Measurements from ENCODE around the gene SIT1.
"Not testable (repeated sequence)": the region's sequence is repeated elsewhere in the genome, so short reads cannot be mapped to it uniquely, and the experiment has no call there.

The SIT1 gene

GRCh38 chr9:35618854-35619799 lies 31.6 kb downstream of the SIT1 start:
- H3K27me3 ChIP-seq (replicated peaks; ENCODE audit: control insufficient read depth, insufficient read depth, low read length, poor library complexity, severe bottlenecking), result no peaks in the 10 kb centered on the region
- H3K4me1 ChIP-seq (ENCODE audit: control insufficient read depth, insufficient read depth, low read length, poor library complexity, severe bottlenecking), result peaks cover 26% of the 10 kb centered on the region
- H3K27ac ChIP-seq (ENCODE audit: insufficient read depth, low read length, poor library complexity, severe bottlenecking), result peak overlapping the region; percentile 18
- no peaks in the 10 kb centered on the region for H3K36me3 ChIP-seq (ENCODE audit: control insufficient read depth, insufficient read depth, low read length)
- H3K4me3 ChIP-seq (ENCODE audit: insufficient read depth, low read depth, low read length, poor library complexity, severe bottlenecking), result no peak overlapping the region
- peak in 2 of 3 donors; percentile 9 to 34 for DNase-seq
- no peaks in the 10 kb centered on the region for H3K9me3 ChIP-seq (ENCODE audit: control insufficient read depth, low read length)

DNA sequence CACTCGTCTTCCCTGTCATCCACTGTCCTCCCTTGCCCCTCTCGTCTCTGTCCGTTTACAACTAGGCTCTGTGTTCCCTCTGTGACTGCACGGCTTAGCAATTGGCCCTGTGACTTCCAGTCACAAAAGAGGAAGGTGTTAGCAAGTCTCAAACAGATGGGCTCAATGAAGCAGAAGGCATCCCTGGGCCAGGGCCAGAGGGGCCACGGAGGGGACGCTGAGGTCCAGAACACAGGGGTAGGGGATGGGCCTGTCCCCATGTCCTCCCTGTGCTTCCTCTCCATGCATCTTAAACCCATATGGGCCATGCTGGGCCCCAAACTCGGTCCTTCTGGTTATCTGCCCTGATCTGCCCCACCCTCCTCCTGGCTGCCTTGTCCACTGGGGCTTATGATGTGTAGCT lies 32.4 kb downstream of the SIT1 start, which contains the start of gene CD72:
Gene CD72 (minus strand): TSS at position 89 of the 403 bp plus-strand sequence. CDS start 110 bp downstream, outside the sequence.
- Histone ChIP-seq H3K4me1 (ENCODE audit: control insufficient read depth, insufficient read depth, low read length, poor library complexity, severe bottlenecking) (peaks cover 26% of the 10 kb centered on the region), H3K4me3 (ENCODE audit: insufficient read depth, low read depth, low read length, poor library complexity, severe bottlenecking) (peak within 1 kb of the TSS; percentile 60), H3K27ac (ENCODE audit: insufficient read depth, low read length, poor library complexity, severe bottlenecking) (peak within 1 kb of the TSS; percentile 44), H3K9me3 (ENCODE audit: control insufficient read depth, low read length) (no peaks in the 10 kb centered on the region), H3K36me3 (ENCODE audit: control insufficient read depth, insufficient read depth, low read length) (no peaks in the 10 kb centered on the region), H3K27me3 (replicated peaks; ENCODE audit: control insufficient read depth, insufficient read depth, low read length, poor library complexity, severe bottlenecking) (no peaks in the 10 kb centered on the region)
- DNase-seq, result no peak

- no peaks in the 10 kb centered on the region for H3K27me3 ChIP-seq (replicated peaks; ENCODE audit: control insufficient read depth, insufficient read depth, low read length, poor library complexity, severe bottlenecking)
- H3K9me3 ChIP-seq (ENCODE audit: control insufficient read depth, low read length), result no peaks in the 10 kb centered on the region
- peak overlapping the region; percentile 44 for H3K27ac ChIP-seq (ENCODE audit: insufficient read depth, low read length, poor library complexity, severe bottlenecking)
- DNase-seq, result no peak
- no peaks in the 10 kb centered on the region for H3K36me3 ChIP-seq (ENCODE audit: control insufficient read depth, insufficient read depth, low read length)
- peaks cover 26% of the 10 kb centered on the region for H3K4me1 ChIP-seq (ENCODE audit: control insufficient read depth, insufficient read depth, low read length, poor library complexity, severe bottlenecking)
- H3K4me3 ChIP-seq (ENCODE audit: insufficient read depth, low read depth, low read length, poor library complexity, severe bottlenecking), result peak overlapping the region; percentile 60
These were observed 33.2 kb downstream of the SIT1 start for GRCh38 chr9:35617548-35617947.

DNA sequence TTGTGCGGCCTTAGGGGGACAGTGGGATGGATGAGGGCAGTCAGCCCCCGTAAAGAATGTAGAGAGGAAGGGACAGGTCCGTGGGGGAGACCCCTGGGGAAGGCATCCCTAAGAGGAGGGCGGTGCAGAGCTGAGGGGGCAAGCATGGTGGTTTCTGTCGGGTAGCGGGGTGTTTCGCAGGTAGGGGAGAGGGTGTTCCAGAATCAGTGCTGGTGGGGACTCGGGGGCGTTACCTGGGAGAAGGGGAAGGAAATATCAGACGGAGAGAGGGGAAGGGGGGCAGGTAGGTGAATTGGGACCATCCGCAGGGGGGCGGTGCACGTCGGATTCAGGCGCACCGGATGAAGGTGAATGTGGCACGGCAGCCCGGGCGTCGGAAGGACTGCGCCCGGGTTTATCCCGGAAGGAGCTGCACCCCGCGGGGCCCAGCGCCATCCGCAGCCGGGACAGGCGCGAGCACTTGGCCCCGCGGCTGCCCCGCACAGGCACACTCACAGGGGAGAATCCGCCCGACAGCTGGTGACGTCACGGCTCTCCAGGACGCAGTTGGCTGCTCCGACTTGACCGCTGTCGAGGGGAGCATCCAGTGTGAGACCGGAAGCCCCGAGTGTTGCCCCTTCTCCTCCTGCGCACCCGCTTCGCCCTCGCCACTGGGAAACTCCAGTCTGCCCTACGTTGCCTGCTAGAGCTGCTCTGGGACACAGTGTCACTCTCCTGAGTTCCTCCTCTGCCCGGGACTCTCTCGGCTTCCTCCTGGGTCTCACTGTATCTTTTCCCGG lies 33.9 kb downstream of the SIT1 start:
- H3K27me3 ChIP-seq (replicated peaks; ENCODE audit: control insufficient read depth, insufficient read depth, low read length, poor library complexity, severe bottlenecking), result no peaks in the 10 kb centered on the region
- H3K9me3 ChIP-seq (ENCODE audit: control insufficient read depth, low read length), result no peaks in the 10 kb centered on the region
- peak overlapping the region; percentile 44 for H3K27ac ChIP-seq (ENCODE audit: insufficient read depth, low read length, poor library complexity, severe bottlenecking)
- H3K36me3 ChIP-seq (ENCODE audit: control insufficient read depth, insufficient read depth, low read length), result no peaks in the 10 kb centered on the region
- peak overlapping the region; percentile 60 for H3K4me3 ChIP-seq (ENCODE audit: insufficient read depth, low read depth, low read length, poor library complexity, severe bottlenecking)
- H3K4me1 ChIP-seq (ENCODE audit: control insufficient read depth, insufficient read depth, low read length, poor library complexity, severe bottlenecking), result peaks cover 26% of the 10 kb centered on the region
- DNase-seq, result peak; percentile 53 to 72 (median 68)

GRCh38 chr9:35615981-35616680 lies 34.6 kb downstream of the SIT1 start:
- no peak for DNase-seq
- peak overlapping the region; percentile 60 for H3K4me3 ChIP-seq (ENCODE audit: insufficient read depth, low read depth, low read length, poor library complexity, severe bottlenecking)
- H3K4me1 ChIP-seq (ENCODE audit: control insufficient read depth, insufficient read depth, low read length, poor library complexity, severe bottlenecking), result peaks cover 26% of the 10 kb centered on the region
- no peaks in the 10 kb centered on the region for H3K36me3 ChIP-seq (ENCODE audit: control insufficient read depth, insufficient read depth, low read length)
- no peaks in the 10 kb centered on the region for H3K27me3 ChIP-seq (replicated peaks; ENCODE audit: control insufficient read depth, insufficient read depth, low read length, poor library complexity, severe bottlenecking)
- peak overlapping the region; percentile 44 for H3K27ac ChIP-seq (ENCODE audit: insufficient read depth, low read length, poor library complexity, severe bottlenecking)
- no peaks in the 10 kb centered on the region for H3K9me3 ChIP-seq (ENCODE audit: control insufficient read depth, low read length)

DNA sequence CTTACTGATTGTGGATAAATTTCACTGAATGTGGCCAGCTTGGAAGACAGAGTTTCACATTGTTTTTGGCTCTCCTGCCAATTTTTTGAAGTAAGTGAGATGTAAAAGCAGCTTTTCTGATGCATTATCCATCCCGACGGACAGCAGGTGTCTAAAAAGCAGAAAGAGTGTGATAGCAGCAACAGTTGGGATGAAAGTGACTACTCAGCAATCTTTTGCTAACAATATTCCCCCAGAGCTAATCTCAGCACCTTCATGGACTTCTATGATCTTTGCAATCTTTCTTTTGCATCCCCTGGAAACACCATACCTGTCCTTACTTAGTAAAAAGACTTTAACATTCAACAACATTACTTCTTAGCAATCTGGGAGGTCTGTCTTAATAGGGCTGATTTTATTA lies 37.9 kb downstream of the SIT1 start:
- Histone ChIP-seq H3K4me3 (ENCODE audit: insufficient read depth, low read depth, low read length, poor library complexity, severe bottlenecking) (no peak overlapping the region), H3K27ac (ENCODE audit: insufficient read depth, low read length, poor library complexity, severe bottlenecking) (no peak overlapping the region), H3K9me3 (ENCODE audit: control insufficient read depth, low read length) (no peaks in the 10 kb centered on the region), H3K36me3 (ENCODE audit: control insufficient read depth, insufficient read depth, low read length) (peaks cover 22% of the 10 kb centered on the region), H3K4me1 (ENCODE audit: control insufficient read depth, insufficient read depth, low read length, poor library complexity, severe bottlenecking) (peaks cover 15% of the 10 kb centered on the region), H3K27me3 (replicated peaks; ENCODE audit: control insufficient read depth, insufficient read depth, low read length, poor library complexity, severe bottlenecking) (no peaks in the 10 kb centered on the region)
- no peak for DNase-seq

DNA sequence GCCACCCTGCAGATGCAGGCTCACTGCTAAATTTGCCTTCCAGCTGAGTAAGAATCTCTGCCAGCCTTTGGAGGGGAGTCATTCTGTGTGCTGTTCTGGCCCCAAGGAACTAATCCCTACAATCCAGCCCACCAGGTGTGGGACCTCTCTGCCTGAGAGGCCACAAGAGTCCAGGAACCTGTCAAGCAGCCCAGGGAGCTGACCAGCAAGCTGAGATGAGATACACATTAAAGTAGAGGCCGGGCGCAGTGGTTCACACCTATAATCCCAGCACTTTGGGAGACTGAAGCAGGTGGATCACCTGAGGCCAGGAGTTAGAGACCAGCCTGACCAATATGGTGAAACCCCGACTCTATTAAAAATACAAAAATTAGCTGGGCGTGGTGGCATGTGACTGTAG lies 38.7 kb downstream of the SIT1 start:
- not testable (repeated sequence) for H3K27ac ChIP-seq (ENCODE audit: insufficient read depth, low read length, poor library complexity, severe bottlenecking); H3K9me3 ChIP-seq (ENCODE audit: control insufficient read depth, low read length); H3K4me3 ChIP-seq (ENCODE audit: insufficient read depth, low read depth, low read length, poor library complexity, severe bottlenecking); H3K27me3 ChIP-seq (replicated peaks; ENCODE audit: control insufficient read depth, insufficient read depth, low read length, poor library complexity, severe bottlenecking); DNase-seq; H3K4me1 ChIP-seq (ENCODE audit: control insufficient read depth, insufficient read depth, low read length, poor library complexity, severe bottlenecking)
- H3K36me3 ChIP-seq (ENCODE audit: control insufficient read depth, insufficient read depth, low read length), result peaks cover 23% of the 10 kb centered on the region

DNA sequence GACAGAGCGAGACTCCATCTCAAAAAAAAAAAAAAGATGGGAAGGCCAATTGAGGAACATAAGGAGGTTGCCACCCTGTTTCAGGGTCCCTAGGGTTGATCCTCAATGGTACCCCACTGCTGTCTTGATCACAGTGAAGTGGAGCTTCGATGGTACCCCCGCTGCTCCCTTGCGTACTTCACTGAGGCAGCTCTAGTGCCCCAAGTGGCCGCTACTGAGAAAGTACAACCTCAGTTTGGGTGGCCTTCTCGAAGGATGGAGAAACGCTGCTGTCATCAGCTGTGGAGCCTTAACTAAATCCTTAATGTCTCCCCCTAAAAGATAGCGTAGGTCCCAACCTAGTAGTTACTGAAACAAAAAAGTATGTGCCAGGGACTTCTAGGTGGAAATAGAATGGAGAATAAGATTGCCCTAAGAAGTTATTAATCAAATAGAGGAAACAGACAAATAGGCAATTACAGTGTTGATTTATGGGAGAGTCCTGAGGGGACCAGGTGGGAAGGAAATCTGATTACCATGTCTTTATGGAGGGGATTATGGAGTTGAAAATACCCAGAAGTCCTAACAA lies 39.4 kb downstream of the SIT1 start:
- peak in 2 of 3 donors; percentile 22 to 27 for DNase-seq
- Histone ChIP-seq H3K4me3 (ENCODE audit: insufficient read depth, low read depth, low read length, poor library complexity, severe bottlenecking) (no peak overlapping the region), H3K9me3 (ENCODE audit: control insufficient read depth, low read length) (no peaks in the 10 kb centered on the region)

DNA sequence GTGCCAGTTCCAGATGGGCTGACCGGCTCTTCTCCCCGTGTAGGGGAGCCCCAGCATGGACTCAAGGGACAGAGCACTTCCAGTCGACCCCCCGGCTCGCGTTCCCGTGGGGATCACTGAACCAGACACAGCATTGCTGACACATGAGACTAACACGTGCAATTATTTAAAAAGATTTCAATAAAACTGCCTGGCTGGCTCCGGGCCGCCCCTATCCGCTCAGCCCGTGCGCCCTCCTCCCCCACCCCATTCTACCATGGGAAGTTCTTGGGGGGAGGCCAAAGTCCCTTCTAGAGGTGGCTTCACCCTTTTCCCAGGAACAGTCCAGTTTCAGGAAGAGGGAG lies 40.9 kb downstream of the SIT1 start:
- H3K27me3 ChIP-seq (replicated peaks; ENCODE audit: control insufficient read depth, insufficient read depth, low read length, poor library complexity, severe bottlenecking), result no peaks in the 10 kb centered on the region
- peaks cover 14% of the 10 kb centered on the region for H3K4me1 ChIP-seq (ENCODE audit: control insufficient read depth, insufficient read depth, low read length, poor library complexity, severe bottlenecking)
- no peak overlapping the region for H3K4me3 ChIP-seq (ENCODE audit: insufficient read depth, low read depth, low read length, poor library complexity, severe bottlenecking)
- no peak overlapping the region for H3K27ac ChIP-seq (ENCODE audit: insufficient read depth, low read length, poor library complexity, severe bottlenecking)
- DNase-seq, result no peak
- H3K36me3 ChIP-seq (ENCODE audit: control insufficient read depth, insufficient read depth, low read length), result peaks cover 23% of the 10 kb centered on the region
- H3K9me3 ChIP-seq (ENCODE audit: control insufficient read depth, low read length), result no peaks in the 10 kb centered on the region

More for the DNA sequence above, 39.4 kb downstream of the SIT1 start:
- Histone ChIP-seq H3K4me1 (ENCODE audit: control insufficient read depth, insufficient read depth, low read length, poor library complexity, severe bottlenecking) (peaks cover 6% of the 10 kb centered on the region), H3K27ac (ENCODE audit: insufficient read depth, low read length, poor library complexity, severe bottlenecking) (no peak overlapping the region), H3K27me3 (replicated peaks; ENCODE audit: control insufficient read depth, insufficient read depth, low read length, poor library complexity, severe bottlenecking) (no peaks in the 10 kb centered on the region), H3K36me3 (ENCODE audit: control insufficient read depth, insufficient read depth, low read length) (peaks cover 23% of the 10 kb centered on the region)
